Activated naive CD4-positive, alpha-beta T cell treated with Interleukin-2 at 50 U/mL for 16 hours (primary cell): ENCODE data around the gene CDC42EP1.

Experiments
- DNase-seq: peaks from one replicate; pipeline ENCODE4 v3.0.0-alpha.2; 2020

CDC42EP1 gene

DNA sequence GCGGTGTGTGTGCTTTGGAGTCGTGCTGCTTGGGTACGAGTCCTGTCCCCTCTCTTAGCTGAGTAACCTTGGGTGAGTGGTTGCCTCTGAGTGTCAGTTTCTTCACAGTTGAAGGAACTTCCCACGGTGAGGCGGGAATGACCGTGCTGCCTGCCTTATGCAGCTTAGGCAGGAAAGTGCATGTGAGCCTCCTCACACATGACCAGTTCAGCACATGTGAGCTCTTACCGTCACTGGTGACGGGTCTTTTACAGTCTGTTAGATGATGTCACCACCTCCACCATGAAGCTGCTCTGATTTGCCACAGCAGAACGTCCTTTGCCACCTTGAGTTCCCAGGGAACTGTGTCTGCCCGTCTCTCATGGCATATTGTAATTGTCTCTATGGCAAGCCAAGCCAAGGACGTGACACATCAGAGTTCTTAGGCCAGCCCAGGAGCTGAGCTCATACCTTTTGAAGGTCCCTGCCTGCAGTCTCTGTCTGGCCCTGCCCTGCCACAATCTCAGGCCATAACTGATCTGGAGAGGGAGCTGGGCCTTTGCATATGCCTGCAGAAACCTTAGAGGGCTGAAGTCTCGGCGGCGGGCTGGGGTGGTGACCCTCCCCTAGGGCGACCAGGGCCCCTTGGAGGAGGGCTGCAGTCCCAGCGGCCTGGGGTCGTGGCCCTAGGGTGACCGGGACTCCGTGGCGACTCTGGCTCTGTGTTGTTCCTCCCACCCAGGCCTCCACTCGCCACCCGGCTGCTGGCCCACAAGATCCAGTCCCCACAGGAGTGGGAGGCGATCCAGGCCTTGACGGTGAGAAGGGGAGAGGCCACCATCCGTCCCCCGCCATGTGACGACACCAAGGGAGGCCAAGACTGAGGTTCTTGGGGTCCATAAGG, 56.2 kb downstream of the CDC42EP1 start:
- DNase-seq = no peak

DNA sequence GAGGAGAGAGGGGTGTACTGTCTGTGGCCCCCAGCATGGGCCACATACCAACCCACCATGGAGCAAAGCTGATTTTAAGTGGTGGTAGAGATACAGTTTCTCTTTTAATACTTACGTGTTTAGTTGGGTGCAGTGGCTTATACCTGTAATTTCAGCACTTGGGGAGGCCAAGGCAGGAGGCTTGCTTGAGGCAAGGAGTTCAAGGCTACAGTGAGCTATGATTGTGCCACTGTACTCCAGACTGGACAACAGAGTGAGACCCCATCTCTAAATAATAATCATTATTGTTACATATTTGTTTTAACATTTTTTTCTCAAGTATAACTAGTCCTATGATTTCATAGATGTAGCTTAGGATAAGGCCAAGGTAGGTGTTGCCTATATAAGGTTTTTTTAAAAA, 57.2 kb downstream of the CDC42EP1 start:
- no peak for DNase-seq

DNA sequence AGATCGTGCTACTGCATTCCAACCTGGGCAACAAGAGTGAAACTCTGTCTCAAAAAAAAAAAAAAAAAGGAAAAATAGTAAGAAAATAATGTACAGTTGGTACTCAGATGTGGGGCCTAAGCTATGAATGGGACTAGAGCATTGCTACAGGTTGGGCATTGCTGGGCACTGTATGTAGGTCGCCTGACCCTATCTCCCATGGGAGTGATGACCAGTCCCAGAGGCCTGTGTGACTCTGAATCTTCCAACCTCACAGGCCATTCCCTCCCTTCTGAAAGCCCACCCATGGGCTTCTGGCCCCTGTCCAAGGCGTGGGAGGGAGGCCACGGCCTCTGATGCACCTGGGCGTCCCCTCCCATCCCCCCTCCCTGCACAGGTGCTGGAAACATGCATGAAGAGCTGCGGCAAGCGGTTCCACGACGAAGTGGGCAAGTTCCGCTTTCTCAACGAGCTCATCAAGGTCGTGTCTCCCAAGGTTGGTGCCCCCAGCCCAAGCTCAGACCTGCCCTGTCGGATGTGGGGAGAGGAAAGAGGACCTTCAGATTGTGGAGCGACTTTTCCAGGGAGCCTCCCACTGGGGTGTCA, 57.9 kb downstream of the CDC42EP1 start:
- no peak for DNase-seq

- no peak for DNase-seq
These were observed 58.4 kb downstream of the CDC42EP1 start for GRCh38 chr22:37618674-37619073.
